GM12892 (cell line): ENCODE data around the gene DNAJC5.

ENCODE experiments used
- POLR2A ChIP-seq: IDR thresholded peaks from 2 replicates; pipeline ENCODE4 v1.6.1; 2011; ENCODE audit warnings: low read depth, low read length, control low read depth
- POLR2AphosphoS5 ChIP-seq: IDR thresholded peaks from 2 replicates; pipeline ENCODE4 v1.6.1; 2011; ENCODE audit warnings: low read depth, low read length, control low read depth

- TF ChIP-seq POLR2A = no peak
- TF ChIP-seq POLR2AphosphoS5 = no peak
Measured at GRCh38 chr20:63961664-63962425, 66.9 kb downstream of the DNAJC5 start.
